CD4-positive, alpha-beta T cell treated with Interleukin-17A for 1 hour (primary cell): ENCODE results near the gene RNF40.

ENCODE experiments used
- DNase-seq: peaks from one replicate; pipeline ENCODE4 v3.0.0-alpha.2; 2020

RNF40 gene

GRCh38 chr16:30821891-30822290 is 59.8 kb downstream of the RNF40 start:
- no peak for DNase-seq
